ENCODE measurements around the gene RPL29. TPM values are rescaled to one million over a fixed set of nuclear protein-coding genes. Genes with fewer than 3 reads are reported as not detected.
"Not testable (repeated sequence)": the region's sequence is repeated elsewhere in the genome, so short reads cannot be mapped to it uniquely, and the experiment has no call there.

The RPL29 gene
- total and polyA plus RNA-seq, 2 donors, result 623 to 1,824 TPM

DNA sequence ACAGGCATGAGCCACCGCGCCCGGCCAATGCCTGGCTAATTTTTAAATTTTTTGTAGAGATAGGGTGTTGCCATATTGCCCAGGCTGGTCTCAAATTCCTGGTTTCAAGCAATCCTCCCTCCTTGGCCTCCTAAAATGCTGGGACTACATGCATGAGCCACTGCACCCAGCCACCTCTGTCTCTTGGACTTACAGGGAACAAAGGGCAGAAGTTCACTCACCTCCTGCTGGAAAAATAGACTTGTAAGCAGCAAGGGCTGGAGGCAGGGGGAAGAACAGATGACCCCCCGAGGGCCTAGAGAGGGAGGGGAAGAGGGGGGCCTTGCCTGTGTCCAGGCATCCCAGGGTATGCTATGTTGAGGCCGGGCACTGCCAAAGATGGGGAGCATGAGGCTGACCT is 38.5 kb upstream of the RPL29 start:
- Histone ChIP-seq H3K36me3 (ENCODE audit: insufficient read depth) (no peaks in the 10 kb centered on the region), H3K27ac (ENCODE audit: low read depth) (no peak overlapping the region), H3K4me3 (ENCODE audit: low read depth, low read length) (no peak overlapping the region), H3K4me1 (ENCODE audit: insufficient read depth) (no peaks in the 10 kb centered on the region)
- 93% methylated on average over 5 of the region's 5 CpGs for WGBS
- no peak for DNase-seq (ENCODE audit: extremely low spot score)

DNA sequence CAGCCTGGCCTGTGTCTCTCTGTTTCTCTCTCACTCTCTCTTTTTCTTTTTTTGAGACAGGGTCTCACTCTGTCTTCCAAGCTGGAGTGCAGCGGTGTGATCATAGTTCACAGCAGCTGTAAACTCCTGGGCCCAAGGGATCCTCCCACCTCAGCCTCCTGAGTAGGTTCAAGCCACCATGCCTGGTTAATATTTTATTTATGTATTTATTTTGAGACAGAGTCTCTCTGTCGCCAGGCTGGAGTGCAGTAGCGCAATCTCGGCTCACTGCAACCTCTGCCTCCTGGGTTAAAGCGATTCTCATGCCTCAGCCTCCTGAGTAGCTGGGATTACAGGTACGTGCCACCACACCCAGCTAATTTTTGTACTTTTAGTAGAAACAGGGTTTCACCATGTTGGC is 38.1 kb upstream of the RPL29 start:
- H3K4me1 ChIP-seq (ENCODE audit: insufficient read depth); H3K27ac ChIP-seq (ENCODE audit: low read depth); H3K36me3 ChIP-seq (ENCODE audit: insufficient read depth); H3K4me3 ChIP-seq (ENCODE audit: low read depth, low read length); DNase-seq (ENCODE audit: extremely low spot score): not testable (repeated sequence)
- 96% methylated on average over 6 of the region's 6 CpGs for WGBS

DNA sequence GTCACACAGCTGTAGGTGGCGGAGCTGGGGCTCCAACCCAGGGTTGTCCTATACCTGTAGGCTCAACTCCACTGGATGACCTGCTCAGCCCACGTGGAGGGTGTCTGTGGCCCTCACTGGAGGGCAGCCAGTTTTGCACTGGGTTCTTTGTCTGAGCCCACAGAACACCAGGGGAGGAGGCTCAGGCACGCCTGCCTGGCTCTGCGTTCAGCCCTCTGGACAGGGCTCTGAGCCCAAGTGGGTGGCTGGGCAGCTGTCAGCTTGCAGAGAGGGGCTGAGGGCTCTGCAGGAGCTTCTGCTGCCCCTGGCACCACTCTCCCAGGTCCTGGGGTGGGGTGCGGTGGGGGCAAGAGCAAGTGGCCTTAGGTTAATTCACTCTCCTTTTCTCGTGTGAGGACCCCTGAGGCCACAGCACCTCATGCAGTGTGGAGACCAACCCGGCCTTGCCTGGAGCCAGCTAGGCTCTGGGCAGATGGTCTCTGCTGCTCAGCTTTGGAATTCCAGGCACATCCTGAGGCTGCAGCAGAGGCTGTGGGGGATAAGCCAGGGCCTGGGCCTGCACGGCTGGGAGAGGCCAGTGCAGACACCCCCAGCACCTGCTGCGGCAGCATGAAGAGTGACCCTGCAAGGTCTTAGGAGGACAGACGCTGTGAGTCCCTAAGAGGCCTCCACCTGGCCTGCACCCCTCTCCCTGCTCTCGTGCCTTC is 37.2 kb upstream of the RPL29 start:
- Histone ChIP-seq H3K27ac (ENCODE audit: low read depth) (no peak overlapping the region), H3K4me3 (ENCODE audit: low read depth, low read length) (no peak overlapping the region), H3K36me3 (ENCODE audit: insufficient read depth) (no peaks in the 10 kb centered on the region), H3K4me1 (ENCODE audit: insufficient read depth) (no peaks in the 10 kb centered on the region)
- WGBS, result 76% methylated on average over 11 of the region's 11 CpGs
- no peak for DNase-seq (ENCODE audit: extremely low spot score)

DNA sequence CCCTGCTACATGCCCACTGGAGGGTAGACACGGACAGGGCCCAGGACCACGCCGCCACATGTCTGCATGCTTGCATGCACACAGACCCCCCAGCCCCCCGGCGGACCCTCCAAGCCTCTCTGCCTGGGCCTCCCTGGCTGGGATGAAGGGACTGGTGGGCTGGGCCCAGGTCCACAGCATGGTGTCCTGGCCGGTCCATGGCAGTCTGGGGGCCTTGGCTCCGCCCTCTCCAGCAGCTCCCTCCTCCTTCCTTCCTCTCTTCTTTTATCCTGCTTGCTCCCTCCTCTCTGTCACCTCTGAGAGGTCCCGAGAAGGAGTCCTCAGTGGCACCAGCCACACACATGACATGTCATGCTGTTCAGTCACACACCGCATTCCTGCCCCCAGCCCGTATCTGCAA is 36.2 kb upstream of the RPL29 start:
- Histone ChIP-seq H3K27ac (ENCODE audit: low read depth) (no peak overlapping the region), H3K4me3 (ENCODE audit: low read depth, low read length) (no peak overlapping the region), H3K4me1 (ENCODE audit: insufficient read depth) (no peaks in the 10 kb centered on the region), H3K36me3 (ENCODE audit: insufficient read depth) (no peaks in the 10 kb centered on the region)
- no peak for DNase-seq (ENCODE audit: extremely low spot score)
- WGBS, result 90% methylated on average over 10 of the region's 10 CpGs

DNA sequence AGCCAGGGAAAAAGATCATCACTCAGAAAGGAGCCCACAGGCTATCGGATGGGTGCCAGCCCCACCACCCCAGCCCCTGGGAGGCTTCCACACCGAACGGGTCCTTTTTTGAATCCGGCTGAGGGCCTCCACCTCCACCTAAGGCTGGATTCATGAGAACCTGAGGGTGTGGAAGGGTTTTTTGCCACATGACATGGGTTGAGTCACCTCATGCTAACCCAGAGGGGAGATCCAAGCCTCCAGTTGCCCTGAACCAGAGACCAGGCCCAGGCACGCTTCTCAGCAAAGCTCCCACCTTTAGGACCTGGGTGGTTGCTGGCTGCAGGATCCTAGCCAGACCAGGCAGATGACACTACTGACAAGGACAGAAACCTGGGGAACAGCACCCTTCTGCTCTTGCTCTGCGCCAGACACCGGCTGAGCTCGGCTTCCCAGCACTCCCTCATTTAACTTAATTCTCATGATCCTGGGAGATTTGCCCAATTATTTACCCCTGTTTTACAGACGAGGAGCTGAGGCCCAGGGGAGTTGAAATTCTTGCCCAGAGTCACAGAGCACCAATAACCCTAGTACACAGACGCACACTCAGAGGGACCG is 35.1 kb upstream of the RPL29 start:
- Histone ChIP-seq H3K27ac (ENCODE audit: low read depth) (no peak overlapping the region), H3K36me3 (ENCODE audit: insufficient read depth) (no peaks in the 10 kb centered on the region), H3K4me1 (ENCODE audit: insufficient read depth) (no peaks in the 10 kb centered on the region), H3K4me3 (ENCODE audit: low read depth, low read length) (no peak overlapping the region)
- 82% methylated on average over 11 of the region's 11 CpGs for WGBS
- DNase-seq (ENCODE audit: extremely low spot score), result no peak

DNA sequence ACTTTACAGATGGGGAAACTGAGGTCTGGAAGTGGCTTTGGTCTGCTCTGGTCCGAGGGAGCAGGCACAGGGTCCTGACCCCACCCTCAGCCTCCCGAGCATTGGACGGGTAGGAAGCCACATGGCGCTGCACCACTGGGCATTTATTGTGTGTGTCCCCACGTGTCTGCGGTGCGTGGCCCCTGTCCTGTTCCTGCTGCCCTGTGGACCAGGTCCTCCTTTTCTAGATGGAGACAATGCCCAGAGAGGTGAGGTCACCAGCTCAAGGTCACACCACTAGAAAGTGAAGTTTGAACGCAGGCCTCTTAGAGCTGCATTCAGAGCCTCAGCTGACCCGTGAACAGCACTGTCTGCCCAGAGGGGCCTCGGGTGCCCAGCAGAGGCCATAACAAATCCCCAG is 33.8 kb upstream of the RPL29 start:
- H3K4me1 ChIP-seq (ENCODE audit: insufficient read depth), result no peaks in the 10 kb centered on the region
- WGBS, result 89% methylated on average over 10 of the region's 10 CpGs

DNA sequence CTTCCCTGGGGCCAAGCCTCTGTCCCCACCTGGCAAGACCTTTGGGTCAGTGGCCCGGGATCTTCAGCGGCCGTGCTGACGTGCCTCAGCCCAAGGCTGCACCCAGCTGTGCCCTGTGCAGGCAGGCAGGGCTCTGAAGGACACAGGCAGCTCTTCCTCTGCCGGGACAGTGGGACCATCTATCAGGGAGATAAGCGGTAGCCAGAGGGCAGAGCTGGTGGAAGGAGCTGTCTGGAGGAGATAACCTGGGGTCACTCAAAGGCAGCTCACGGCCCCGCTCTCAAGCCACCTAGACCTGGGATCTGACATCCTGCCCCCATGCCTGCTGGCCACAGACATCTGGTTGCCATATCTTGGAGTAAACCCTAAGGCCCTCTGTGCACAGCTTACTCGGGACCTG is 33.4 kb upstream of the RPL29 start:
- H3K4me3 ChIP-seq (ENCODE audit: low read depth, low read length), result no peak overlapping the region
- H3K4me1 ChIP-seq (ENCODE audit: insufficient read depth), result no peaks in the 10 kb centered on the region
- 80% methylated on average over 9 of the region's 9 CpGs for WGBS
- no peak overlapping the region for H3K27ac ChIP-seq (ENCODE audit: low read depth)
- DNase-seq (ENCODE audit: extremely low spot score), result no peak
- no peaks in the 10 kb centered on the region for H3K36me3 ChIP-seq (ENCODE audit: insufficient read depth)

More for the DNA sequence above, 33.8 kb upstream of the RPL29 start:
- DNase-seq (ENCODE audit: extremely low spot score), result no peak
- Histone ChIP-seq H3K4me3 (ENCODE audit: low read depth, low read length) (no peak overlapping the region), H3K36me3 (ENCODE audit: insufficient read depth) (no peaks in the 10 kb centered on the region), H3K27ac (ENCODE audit: low read depth) (no peak overlapping the region)

DNA sequence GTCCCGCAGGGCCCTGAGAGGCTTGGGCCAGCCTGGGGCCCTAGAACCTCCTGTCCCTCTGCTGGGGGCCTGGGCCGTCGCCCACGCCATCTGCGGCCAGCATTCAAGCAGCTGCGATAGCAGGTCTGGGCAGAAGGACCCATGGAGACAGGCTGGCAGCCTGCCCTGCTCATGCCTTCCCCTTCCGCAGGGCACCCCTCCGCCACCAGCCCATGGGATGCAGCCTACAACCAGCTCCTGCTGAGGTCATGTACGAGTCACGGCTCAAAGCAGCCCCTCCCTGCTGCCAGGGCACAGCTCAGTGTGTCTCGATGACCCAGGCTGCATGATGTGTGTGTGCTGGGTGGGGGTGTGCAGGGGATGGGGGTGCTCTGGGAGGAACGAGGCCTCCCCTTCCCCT is 32.9 kb upstream of the RPL29 start:
- Histone ChIP-seq H3K36me3 (ENCODE audit: insufficient read depth) (no peaks in the 10 kb centered on the region), H3K4me3 (ENCODE audit: low read depth, low read length) (no peak overlapping the region), H3K27ac (ENCODE audit: low read depth) (no peak overlapping the region), H3K4me1 (ENCODE audit: insufficient read depth) (no peaks in the 10 kb centered on the region)
- WGBS, result 81% methylated on average over 12 of the region's 12 CpGs
- DNase-seq (ENCODE audit: extremely low spot score), result no peak

DNA sequence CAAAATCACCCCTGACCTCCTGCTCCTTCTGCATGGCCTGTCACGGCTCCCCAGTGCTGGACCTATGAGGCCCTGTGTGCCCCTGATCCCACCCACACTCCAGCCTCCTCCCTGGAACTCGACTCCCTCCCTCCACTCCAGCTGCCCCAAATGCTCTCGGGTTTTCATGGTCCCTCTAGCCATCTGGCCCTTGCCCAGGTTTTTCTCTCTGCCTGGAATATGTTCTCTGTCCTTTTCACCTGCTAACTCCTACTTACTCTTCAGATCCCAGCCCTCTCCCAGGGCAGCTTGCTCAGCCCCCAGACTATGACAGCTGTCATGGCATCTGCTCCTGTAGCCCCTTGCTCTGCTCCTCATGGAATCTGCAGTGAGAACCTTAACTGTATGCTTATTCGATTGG is 30.3 kb upstream of the RPL29 start:
- no peak overlapping the region for H3K4me3 ChIP-seq (ENCODE audit: low read depth, low read length)
- WGBS, result 52% methylated on average over 4 of the region's 4 CpGs
- no peaks in the 10 kb centered on the region for H3K36me3 ChIP-seq (ENCODE audit: insufficient read depth)
- H3K27ac ChIP-seq (ENCODE audit: low read depth), result no peak overlapping the region
- DNase-seq (ENCODE audit: extremely low spot score), result no peak
- no peaks in the 10 kb centered on the region for H3K4me1 ChIP-seq (ENCODE audit: insufficient read depth)

DNA sequence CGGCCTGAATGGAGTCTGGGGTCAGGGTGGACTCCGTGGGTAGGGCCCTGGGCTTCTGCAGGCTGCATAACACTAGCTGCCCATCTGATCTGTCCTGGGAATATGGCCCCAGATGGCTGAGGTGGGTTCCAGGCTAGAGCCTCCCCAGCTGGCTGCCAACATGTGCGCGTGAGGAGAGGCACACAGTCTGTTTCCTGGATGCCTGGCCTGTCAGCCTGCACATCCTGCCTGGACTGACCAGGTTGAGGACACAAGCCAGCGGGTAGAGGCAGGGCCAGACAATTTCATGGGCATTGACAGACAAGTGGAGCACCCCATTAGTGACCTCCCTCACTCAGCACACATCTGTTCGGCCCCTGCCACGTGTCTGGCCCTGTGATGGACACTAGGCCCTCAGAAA is 29.8 kb upstream of the RPL29 start:
- 78% methylated on average over 7 of the region's 7 CpGs for WGBS
- H3K27ac ChIP-seq (ENCODE audit: low read depth), result no peak overlapping the region
- H3K4me3 ChIP-seq (ENCODE audit: low read depth, low read length), result no peak overlapping the region

DNA sequence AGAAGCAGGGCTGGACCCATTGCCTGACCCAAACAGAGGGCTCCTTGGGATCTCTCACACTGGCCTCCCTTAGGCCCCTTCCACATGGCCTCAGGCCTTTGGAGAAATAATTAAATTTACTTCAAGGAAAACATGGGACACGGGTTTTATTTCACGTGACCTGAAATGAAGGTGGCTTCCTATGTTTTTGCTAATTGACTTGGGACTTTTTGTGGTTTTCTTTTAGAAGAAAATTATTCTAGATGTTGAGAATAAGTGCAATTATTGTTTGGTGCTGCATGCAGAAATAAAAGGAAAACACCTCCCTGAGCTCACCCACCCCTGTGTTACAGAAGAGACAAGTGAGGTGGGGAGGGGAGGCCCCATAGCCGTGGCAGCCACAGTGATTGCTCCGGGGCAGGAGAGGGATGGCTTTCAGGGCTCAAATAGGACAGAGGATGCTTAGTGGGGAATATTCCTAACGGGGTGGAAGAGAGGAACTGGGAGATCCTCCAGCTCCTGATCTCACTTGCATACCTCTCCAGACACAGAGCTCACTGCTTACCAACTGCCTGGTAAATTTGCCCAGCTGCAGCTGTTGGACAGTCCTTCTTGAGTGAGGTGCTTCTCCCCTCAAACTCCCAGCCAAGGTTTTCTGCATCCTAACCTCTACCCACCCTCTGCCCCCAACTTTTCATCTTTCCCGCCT is 29.2 kb upstream of the RPL29 start:
- H3K36me3 ChIP-seq (ENCODE audit: insufficient read depth), result no peaks in the 10 kb centered on the region
- H3K27ac ChIP-seq (ENCODE audit: low read depth), result no peak overlapping the region
- WGBS, result 86% methylated on average over 6 of the region's 6 CpGs
- no peaks in the 10 kb centered on the region for H3K4me1 ChIP-seq (ENCODE audit: insufficient read depth)
- DNase-seq (ENCODE audit: extremely low spot score), result no peak
- H3K4me3 ChIP-seq (ENCODE audit: low read depth, low read length), result no peak overlapping the region

More for the DNA sequence above, 29.8 kb upstream of the RPL29 start:
- no peaks in the 10 kb centered on the region for H3K4me1 ChIP-seq (ENCODE audit: insufficient read depth)
- H3K36me3 ChIP-seq (ENCODE audit: insufficient read depth), result no peaks in the 10 kb centered on the region
- DNase-seq (ENCODE audit: extremely low spot score), result no peak

DNA sequence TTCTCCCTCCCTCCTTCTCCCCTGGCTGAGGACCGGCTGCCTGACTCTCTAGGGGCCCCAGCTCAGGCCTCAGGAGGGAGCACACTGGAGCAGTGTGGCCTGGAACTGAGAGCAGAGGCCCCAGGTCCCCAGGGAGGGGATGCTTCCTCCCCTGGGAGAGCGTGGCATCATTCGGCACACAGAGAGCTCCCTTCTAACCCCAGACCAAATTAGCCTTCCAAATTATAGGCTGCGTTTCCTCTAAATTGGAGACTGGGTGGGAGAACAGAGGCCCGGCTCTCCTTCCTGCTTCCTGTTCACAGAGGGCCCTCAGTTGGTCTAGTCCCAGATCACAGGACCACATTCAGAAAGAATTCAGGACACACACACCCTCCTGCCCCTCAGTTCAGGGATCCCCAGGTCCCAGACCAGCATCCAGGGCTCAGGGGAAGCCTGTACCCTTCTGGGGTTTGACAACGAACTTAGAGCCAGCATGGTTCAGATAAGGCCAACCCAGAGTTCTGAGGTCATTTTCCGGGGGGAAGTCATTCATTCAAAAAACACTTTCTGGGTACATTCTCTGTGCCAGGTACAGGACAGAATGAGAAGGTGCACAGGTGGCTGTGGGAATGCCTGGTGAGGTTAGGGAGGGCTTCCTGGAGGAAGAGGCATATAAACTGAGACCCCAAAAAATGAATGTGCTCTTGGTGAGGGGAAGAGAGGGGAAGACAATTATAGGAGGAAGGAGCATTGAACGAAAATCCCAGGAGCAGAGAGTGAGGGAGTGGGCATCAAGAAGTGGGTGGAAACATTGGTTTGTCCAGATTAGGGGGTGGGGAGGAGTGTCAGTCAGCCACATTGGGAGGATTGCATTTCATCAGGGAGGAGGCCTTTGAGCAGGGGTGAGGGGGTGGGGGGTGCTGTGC is 28.4 kb upstream of the RPL29 start:
- no peaks in the 10 kb centered on the region for H3K36me3 ChIP-seq (ENCODE audit: insufficient read depth)
- 75% methylated on average over 8 of the region's 8 CpGs for WGBS
- no peak for DNase-seq (ENCODE audit: extremely low spot score)
- no peaks in the 10 kb centered on the region for H3K4me1 ChIP-seq (ENCODE audit: insufficient read depth)
- H3K4me3 ChIP-seq (ENCODE audit: low read depth, low read length), result no peak overlapping the region
- no peak overlapping the region for H3K27ac ChIP-seq (ENCODE audit: low read depth)

DNA sequence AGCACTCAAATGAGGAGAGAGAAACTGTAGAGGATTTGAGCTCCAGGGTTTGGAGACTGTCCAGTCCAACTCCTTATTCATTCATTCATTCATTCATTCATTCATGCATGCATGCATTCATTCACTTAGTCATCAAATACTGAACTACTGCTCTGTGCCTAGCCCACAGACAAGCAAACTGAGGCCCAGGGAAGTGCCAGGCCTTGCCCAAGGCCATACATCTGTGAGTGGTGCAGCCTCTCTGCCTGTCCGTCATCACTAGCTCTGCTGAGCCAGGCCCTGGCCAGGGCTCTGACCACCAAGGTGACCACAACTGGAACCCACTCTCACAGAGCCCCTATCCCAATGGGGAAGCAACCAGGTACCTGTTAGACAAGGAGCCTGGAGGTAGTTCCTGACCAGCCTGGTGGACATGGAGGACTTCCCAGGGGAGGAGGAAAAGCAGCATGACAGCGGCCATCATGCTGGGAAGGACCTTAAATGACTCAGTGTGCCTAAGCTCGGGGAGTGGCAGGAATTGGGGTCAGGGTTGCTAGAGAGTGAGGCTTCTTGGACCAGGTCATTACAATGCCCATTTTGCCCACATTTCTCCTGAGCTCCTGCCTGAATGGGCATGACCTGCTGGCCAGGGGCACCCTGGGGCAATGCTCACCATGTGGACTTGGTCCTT is 27.5 kb upstream of the RPL29 start:
- Histone ChIP-seq H3K4me1 (ENCODE audit: insufficient read depth) (no peaks in the 10 kb centered on the region), H3K27ac (ENCODE audit: low read depth) (no peak overlapping the region), H3K36me3 (ENCODE audit: insufficient read depth) (no peaks in the 10 kb centered on the region)

More for the DNA sequence above, 27.5 kb upstream of the RPL29 start:
- no peak overlapping the region for H3K4me3 ChIP-seq (ENCODE audit: low read depth, low read length)
- 88% methylated on average over 3 of the region's 3 CpGs for WGBS
- DNase-seq (ENCODE audit: extremely low spot score), result no peak
